Measurements from ENCODE around the gene BCL6. TPM values are rescaled to one million over a fixed set of nuclear protein-coding genes. Genes with fewer than 3 reads are reported as not detected.

Gene BCL6
- total and polyA plus RNA-seq, 2 donors (not counting 3 experiments of a cell fraction or from before 2014, with no cell fraction given): 6.9 to 12.1 TPM

GRCh38 chr3:187774185-187774789 is 29.0 kb upstream of the BCL6 start:
- no peak for DNase-seq (ENCODE audit: low read depth, low spot score)
- Histone ChIP-seq H3K9me3 (replicated peaks; ENCODE audit: control insufficient read depth, insufficient read depth, low read length) (no peaks in the 10 kb centered on the region), H3K9ac (replicated peaks; ENCODE audit: extremely low read depth, insufficient read depth, low read length) (no peak overlapping the region), H4K20me1 (replicated peaks; ENCODE audit: control insufficient read depth, extremely low read depth, insufficient read depth, low read length) (no peaks in the 10 kb centered on the region), H3K27me3 (ENCODE audit: control insufficient read depth in 2 of 2, insufficient read depth in 2 of 2, low read length in 2 of 2) (no peaks in the 10 kb centered on the region), H3K79me2 (ENCODE audit: control insufficient read depth, insufficient read depth, low read length) (no peaks in the 10 kb centered on the region), H3K36me3 (ENCODE audit: control insufficient read depth in 2 of 2, extremely low read depth in 1 of 2, insufficient read depth in 2 of 2, low read length in 2 of 2) (no peaks in the 10 kb centered on the region), H3K4me3 (replicated peaks in 1 of 3; ENCODE audit: insufficient read depth in 1 of 3, low read depth in 1 of 3, low read length in 3 of 3) (no peak overlapping the region), H3K27ac (ENCODE audit: insufficient read depth, low read depth, low read length) (no peak overlapping the region), H3K4me2 (ENCODE audit: insufficient read depth, low read length) (no peak overlapping the region), H2AFZ (ENCODE audit: low read depth, low read length) (no peak overlapping the region), H3K4me1 (ENCODE audit: control insufficient read depth, extremely low read depth, insufficient read depth, low read length) (peaks cover 2% of the 10 kb centered on the region), H3K9me1 (replicated peaks; ENCODE audit: control insufficient read depth, extremely low read depth, insufficient read depth, low read length) (no peaks in the 10 kb centered on the region)
- CTCF ChIA-PET: no interaction called here
- FAIRE-seq: no peak
- BruUV-seq (replicated peaks): no TSS peak
- TF ChIP-seq FOS (IDR thresholded peaks at IDR 0.05; ENCODE audit: borderline replicate concordance, insufficient read depth, low read length) (no peak), CTCF (IDR thresholded peaks at IDR 0.05; ENCODE audit: extremely low read depth in 1 of 2, insufficient read depth in 1 of 2, low read depth in 1 of 2, low read length in 2 of 2) (no peak), JUN (IDR thresholded peaks at IDR 0.05; ENCODE audit: borderline replicate concordance, insufficient read depth, insufficient read length, low read depth) (no peak), MYC (IDR thresholded peaks at IDR 0.05; ENCODE audit: low read depth, low read length) (no peak), MAX (IDR thresholded peaks at IDR 0.05; ENCODE audit: insufficient read depth, insufficient read length) (no peak), GATA2 (IDR thresholded peaks at IDR 0.05; ENCODE audit: insufficient read depth, insufficient read length, low read depth, low read length) (no peak), POLR2AphosphoS5 (IDR thresholded peaks at IDR 0.05; ENCODE audit: insufficient read depth, low read depth, low read length) (no peak), EZH2 (IDR thresholded peaks at IDR 0.05; ENCODE audit: borderline replicate concordance, low read depth, low read length, severe bottlenecking) (no peak), POLR2A (IDR thresholded peaks at IDR 0.05; ENCODE audit: low read depth, low read length) (no peak)
- intact Hi-C loops (cut with micrococcal nuclease) (no loop called here), dilution Hi-C loops (cut with MboI; ENCODE audit: extremely low pct_ligation_motif_present, low sequenced_read_pairs) (no loop called here)
- POLR2A ChIA-PET: no interaction called here

All from endothelial cell of umbilical vein (primary cell).